Caco-2 (cell line): Measurements from ENCODE around the gene PPM1J. TPM values are rescaled to one million over a fixed set of nuclear protein-coding genes. Genes with fewer than 3 reads are reported as not detected.
"Not testable (repeated sequence)": the region's sequence is repeated elsewhere in the genome, so short reads cannot be mapped to it uniquely, and the experiment has no call there.

Source experiments
- BruUV-seq: library from RNA; stranded (reverse); fragments of 400-500 nt; replicated peaks from 2 replicates; lab custom pipeline; 2021; lab: Mats Ljungman, UMichigan
- CTCF ChIA-PET: fragments of 300-600 bp; sonication (Branson Sonifier 250); formaldehyde crosslinking; loops from one replicate; lab custom pipeline; 2022; ENCODE audit warnings: antibody characterized with exemption; lab: Charles Lee
- POLR2A ChIA-PET: fragments of 300-600 bp; sonication (Branson Sonifier 250); formaldehyde crosslinking; loops from one replicate; lab custom pipeline; 2022; ENCODE audit warnings: antibody characterized with exemption; lab: Charles Lee
- DNase-seq, 2 experiments: peaks; one replicate each; pipeline versions ENCODE4 v3.0.0 to v3.0.0-alpha.2; 2020 to 2022
- H3K27me3 ChIP-seq: replicated peaks from 2 replicates; pipeline ENCODE4 v1.6.0; 2011; ENCODE audit warnings: low read length; ENCODE audit not compliant: control insufficient read depth, insufficient read depth
- H3K36me3 ChIP-seq: 2 replicates; pipeline ENCODE4 v1.5.1; 2011; ENCODE audit warnings: low read length; ENCODE audit not compliant: control insufficient read depth, insufficient read depth
- H3K4me1 ChIP-seq: fragments of 250-450 bp; sonication (Bioruptor Pico); 2 replicates; pipeline ENCODE4 v1.5.1; 2020; ENCODE audit warnings: mild to moderate bottlenecking
- H3K4me3 ChIP-seq: 2 replicates; pipeline ENCODE4 v1.5.1; 2011; ENCODE audit warnings: low read depth, mild to moderate bottlenecking, control low read depth, low read length
- H3K9me3 ChIP-seq: fragments of 250-450 bp; sonication (Bioruptor Pico); 2 replicates; pipeline ENCODE4 v1.5.1; 2020; ENCODE audit warnings: mild to moderate bottlenecking, moderate library complexity
- H3K27ac Mint-ChIP-seq: one replicate; pipeline ENCODE4 v1.8.0; 2022; ENCODE audit warnings: mixed read lengths; ENCODE audit not compliant: unreplicated experiment
- H3K27me3 Mint-ChIP-seq: one replicate; pipeline ENCODE4 v1.8.0; 2022; ENCODE audit warnings: mixed read lengths; ENCODE audit not compliant: insufficient read depth, unreplicated experiment
- H3K36me3 Mint-ChIP-seq: one replicate; pipeline ENCODE4 v1.8.0; 2022; ENCODE audit warnings: mild to moderate bottlenecking, mixed read lengths; ENCODE audit not compliant: insufficient read depth, unreplicated experiment
- H3K4me1 Mint-ChIP-seq: one replicate; pipeline ENCODE4 v1.8.0; 2022; ENCODE audit warnings: low read depth, mixed read lengths; ENCODE audit not compliant: unreplicated experiment
- H3K4me3 Mint-ChIP-seq: one replicate; pipeline ENCODE4 v1.8.0; 2022; ENCODE audit warnings: mild to moderate bottlenecking, moderate library complexity, mixed read lengths; ENCODE audit not compliant: unreplicated experiment
- H3K9me3 Mint-ChIP-seq: one replicate; pipeline ENCODE4 v1.8.0; 2022; ENCODE audit warnings: mixed read lengths; ENCODE audit not compliant: unreplicated experiment
- CTCF ChIP-seq, 2 experiments: fragments of 200-600 bp in 1 of 2; IDR thresholded peaks; 1 replicate in 1 of 2; 2 replicates in 1 of 2; pipeline versions ENCODE4 v1.5.1 to v1.8.0; 2011 to 2022; ENCODE audit warnings: antibody characterized with exemption in 1 of 2, control low read depth in 1 of 2, inconsistent platforms in 1 of 2, low read depth in 1 of 2, low read length in 1 of 2, mild to moderate bottlenecking in 1 of 2, moderate library complexity in 1 of 2; ENCODE audit not compliant: insufficient read depth in 1 of 2, severe bottlenecking in 1 of 2, unreplicated experiment in 1 of 2
- intact Hi-C: fragments of 100-400 bp; cut with micrococcal nuclease; formaldehyde crosslinking; loops from one replicate; pipeline ENCODE4 v1.10.0; 2022; ENCODE audit not compliant: unreplicated experiment
- total RNA-seq: library from RNA; stranded (reverse); gene quantifications from 2 replicates; pipeline ENCODE4 v1.2.3, GENCODE V29; 2022

The PPM1J gene
- total RNA-seq, 1 experiment from 2014 or later, result 1.5 TPM

GRCh38 chr1:112731451-112731850, 16.3 kb upstream of the PPM1J start:
- Mint-ChIP-seq H3K4me3 (no peak overlapping the region), H3K27ac (no peak overlapping the region), H3K36me3 (no peaks in the 10 kb centered on the region), H3K4me1 (peaks cover 9% of the 10 kb centered on the region), H3K27me3 (no peaks in the 10 kb centered on the region), H3K9me3 (no peaks in the 10 kb centered on the region)
- Histone ChIP-seq H3K4me1 (peaks cover 5% of the 10 kb centered on the region), H3K27me3 (no peaks in the 10 kb centered on the region), H3K4me3 (no peak overlapping the region), H3K36me3 (no peaks in the 10 kb centered on the region), H3K9me3 (no peaks in the 10 kb centered on the region)
- intact Hi-C loops, result no loop called here
- ChIA-PET CTCF (no interaction called here), POLR2A (no interaction called here)
- BruUV-seq, result no TSS peak
- DNase-seq, result no peak
- no peak for TF ChIP-seq CTCF (IDR thresholded peaks at IDR 0.05; ENCODE audit: insufficient read depth in 1 of 2, low read depth in 1 of 2, low read length in 1 of 2, severe bottlenecking in 1 of 2, unreplicated experiment in 1 of 2)

- TF ChIP-seq CTCF (IDR thresholded peaks at IDR 0.05; ENCODE audit: insufficient read depth in 1 of 2, low read depth in 1 of 2, low read length in 1 of 2, severe bottlenecking in 1 of 2, unreplicated experiment in 1 of 2), result no peak
- no peaks in the 10 kb centered on the region for H3K27me3 ChIP-seq
- no peak for DNase-seq
- intact Hi-C loops, result no loop called here
- no peak overlapping the region for H3K27ac Mint-ChIP-seq
- no peak overlapping the region for H3K4me3 ChIP-seq
- H3K4me3 Mint-ChIP-seq, result no peak overlapping the region
- H3K9me3 ChIP-seq, result no peaks in the 10 kb centered on the region
- H3K36me3 ChIP-seq, result no peaks in the 10 kb centered on the region
- H3K4me1 Mint-ChIP-seq, result peaks cover 9% of the 10 kb centered on the region
- ChIA-PET CTCF (no interaction called here), POLR2A (no interaction called here)
- peaks cover 5% of the 10 kb centered on the region for H3K4me1 ChIP-seq
- no peaks in the 10 kb centered on the region for H3K9me3 Mint-ChIP-seq
- no peaks in the 10 kb centered on the region for H3K27me3 Mint-ChIP-seq
- H3K36me3 Mint-ChIP-seq, result no peaks in the 10 kb centered on the region
- BruUV-seq, result no TSS peak
Observed at GRCh38 chr1:112729909-112730308, 14.8 kb upstream of the PPM1J start.

GRCh38 chr1:112729011-112729410, 13.9 kb upstream of the PPM1J start:
- POLR2A ChIA-PET, H3K27me3 ChIP-seq, H3K4me3 ChIP-seq, H3K4me1 Mint-ChIP-seq, H3K27ac Mint-ChIP-seq, H3K27me3 Mint-ChIP-seq, CTCF ChIA-PET, H3K4me3 Mint-ChIP-seq, H3K4me1 ChIP-seq, H3K36me3 Mint-ChIP-seq, DNase-seq, H3K9me3 ChIP-seq, intact Hi-C loops, H3K36me3 ChIP-seq, H3K9me3 Mint-ChIP-seq, BruUV-seq: not testable (repeated sequence)

- H3K4me3 ChIP-seq, H3K4me3 Mint-ChIP-seq, DNase-seq, H3K27me3 Mint-ChIP-seq, H3K27ac Mint-ChIP-seq, H3K36me3 ChIP-seq, H3K9me3 ChIP-seq, H3K27me3 ChIP-seq, POLR2A ChIA-PET, BruUV-seq, intact Hi-C loops, H3K36me3 Mint-ChIP-seq, H3K4me1 ChIP-seq, H3K9me3 Mint-ChIP-seq: not testable (repeated sequence)
- H3K4me1 Mint-ChIP-seq, result peaks cover 11% of the 10 kb centered on the region
- CTCF ChIA-PET, result interaction anchor here (0.7 kb wide), 1 partner anchor 15 kb away, joined by 7 read pairs; no protein-coding TSS in a partner anchor
Observed at GRCh38 chr1:112728306-112728971, 13.3 kb upstream of the PPM1J start.
